AG10803 (cell line): Measurements from ENCODE around the gene HMX1.

Experiments used
- DNase-seq: peaks from one replicate; pipeline ENCODE4 v3.0.0; 2010; ENCODE audit warnings: low read depth
- H3K4me3 ChIP-seq: 2 replicates; pipeline ENCODE4 v1.5.1; 2011; ENCODE audit warnings: mild to moderate bottlenecking, low read length, control low read depth
- TF ChIP-seq, protein P1 (sequence below): conservative IDR thresholded peaks from 2 replicates; pipeline ENCODE4 v1.5.1; 2011; ENCODE audit warnings: mild to moderate bottlenecking, low read length, control low read depth, inconsistent platforms

Gene HMX1

GRCh38 chr4:8858701-8859210 is 12.9 kb downstream of the HMX1 start:
- TF ChIP-seq, protein P1, sequence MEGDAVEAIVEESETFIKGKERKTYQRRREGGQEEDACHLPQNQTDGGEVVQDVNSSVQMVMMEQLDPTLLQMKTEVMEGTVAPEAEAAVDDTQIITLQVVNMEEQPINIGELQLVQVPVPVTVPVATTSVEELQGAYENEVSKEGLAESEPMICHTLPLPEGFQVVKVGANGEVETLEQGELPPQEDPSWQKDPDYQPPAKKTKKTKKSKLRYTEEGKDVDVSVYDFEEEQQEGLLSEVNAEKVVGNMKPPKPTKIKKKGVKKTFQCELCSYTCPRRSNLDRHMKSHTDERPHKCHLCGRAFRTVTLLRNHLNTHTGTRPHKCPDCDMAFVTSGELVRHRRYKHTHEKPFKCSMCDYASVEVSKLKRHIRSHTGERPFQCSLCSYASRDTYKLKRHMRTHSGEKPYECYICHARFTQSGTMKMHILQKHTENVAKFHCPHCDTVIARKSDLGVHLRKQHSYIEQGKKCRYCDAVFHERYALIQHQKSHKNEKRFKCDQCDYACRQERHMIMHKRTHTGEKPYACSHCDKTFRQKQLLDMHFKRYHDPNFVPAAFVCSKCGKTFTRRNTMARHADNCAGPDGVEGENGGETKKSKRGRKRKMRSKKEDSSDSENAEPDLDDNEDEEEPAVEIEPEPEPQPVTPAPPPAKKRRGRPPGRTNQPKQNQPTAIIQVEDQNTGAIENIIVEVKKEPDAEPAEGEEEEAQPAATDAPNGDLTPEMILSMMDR = no peak
- no peak for DNase-seq
- no peak overlapping the region for H3K4me3 ChIP-seq

DNA sequence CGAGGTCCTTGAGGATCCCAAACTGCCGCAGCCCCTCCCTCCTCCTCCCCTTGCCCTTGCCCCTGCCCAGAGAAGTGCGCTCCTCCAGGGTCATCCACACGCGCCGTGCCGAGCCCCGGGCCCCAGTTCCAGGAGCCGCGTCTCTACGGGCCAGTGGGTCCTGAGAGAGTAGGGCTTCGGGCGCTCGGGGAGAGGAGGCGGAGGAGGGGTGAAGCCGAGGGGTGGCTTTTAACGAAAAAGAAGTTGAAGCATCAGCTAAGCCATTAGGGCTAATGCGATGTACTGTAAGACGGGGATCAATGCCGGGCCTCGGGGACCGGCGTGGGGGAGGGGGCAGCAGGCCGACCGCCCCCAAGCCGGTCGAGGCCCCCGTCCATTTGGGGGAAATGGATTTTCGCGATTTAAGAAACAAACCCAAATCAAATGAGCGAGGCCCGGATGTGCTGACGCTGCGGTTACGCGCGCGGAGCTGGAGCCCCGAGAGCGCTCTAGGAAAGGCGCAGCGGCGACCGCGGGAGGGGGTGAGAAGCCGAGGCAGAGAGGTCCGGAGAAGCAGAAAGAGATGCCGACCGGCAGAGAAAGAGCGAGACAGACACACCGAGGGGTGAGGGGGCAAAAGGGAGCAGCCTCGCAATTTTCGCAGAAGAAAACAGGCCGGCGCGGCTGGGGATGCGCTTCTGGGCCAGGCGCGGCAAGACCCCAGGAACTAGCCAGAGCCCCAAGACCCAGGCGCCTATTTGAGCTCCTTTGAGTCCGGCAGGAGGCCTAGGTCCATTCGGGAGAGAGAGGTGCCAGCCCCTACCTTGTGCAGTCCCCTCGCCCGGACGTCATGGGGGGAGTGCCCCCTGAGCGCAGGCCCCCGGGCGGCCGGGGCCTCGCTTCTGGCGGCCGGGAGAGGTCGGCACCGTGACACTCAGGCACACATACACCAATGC is 13.6 kb downstream of the HMX1 start:
- TF ChIP-seq, protein P1 = no peak
- no peak overlapping the region for H3K4me3 ChIP-seq
- no peak for DNase-seq

GRCh38 chr4:8856835-8857621 is 14.6 kb downstream of the HMX1 start:
- TF ChIP-seq, protein P1 = no peak
- H3K4me3 ChIP-seq = no peak overlapping the region
- no peak for DNase-seq

DNA sequence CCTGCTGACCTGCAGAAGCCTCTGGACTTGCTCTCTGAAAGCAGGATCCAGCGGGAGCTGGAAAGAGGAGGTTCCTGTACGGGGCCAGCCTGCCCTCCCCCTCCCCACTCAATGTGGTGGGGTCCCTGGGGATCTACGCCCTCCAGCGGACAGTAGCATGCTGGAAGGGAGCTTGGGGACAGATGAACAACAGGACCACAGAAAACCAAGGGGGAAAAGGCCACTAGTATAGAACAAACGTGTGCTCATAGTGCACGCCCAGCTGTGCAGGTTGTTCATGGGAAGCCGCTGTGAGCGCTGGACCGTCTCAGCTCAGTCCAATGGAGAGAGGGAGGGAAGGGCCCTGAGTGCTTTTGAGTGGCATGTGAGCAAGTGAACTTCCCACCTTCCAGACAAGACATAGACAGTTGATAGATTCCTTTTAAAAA is 15.8 kb downstream of the HMX1 start:
- no peak for DNase-seq
- no peak overlapping the region for H3K4me3 ChIP-seq
- TF ChIP-seq, protein P1 = no peak

GRCh38 chr4:8854931-8855330 is 16.7 kb downstream of the HMX1 start:
- H3K4me3 ChIP-seq = no peak overlapping the region
- peak; percentile 27 for DNase-seq
- TF ChIP-seq, protein P1 = no peak

DNA sequence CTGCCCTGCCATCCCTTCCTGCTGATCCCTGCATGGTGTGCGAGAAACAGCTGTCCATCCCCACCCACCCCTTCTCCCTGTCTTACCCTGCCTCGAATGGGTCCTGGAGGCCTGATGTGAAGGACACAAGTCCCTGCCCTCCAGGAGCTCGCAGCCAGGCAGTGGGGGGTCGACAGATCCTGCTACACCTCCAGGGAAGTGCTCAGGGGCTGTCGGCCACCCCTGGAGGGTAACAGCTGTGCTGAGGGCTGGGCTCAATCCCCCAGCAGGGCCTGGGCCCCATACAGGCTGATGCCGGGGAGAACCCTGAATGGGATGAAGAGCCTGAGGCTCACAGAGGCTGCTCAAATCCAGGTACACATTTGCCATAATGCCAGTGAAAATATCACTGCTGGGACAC is 17.6 kb downstream of the HMX1 start:
- TF ChIP-seq, protein P1 = no peak
- H3K4me3 ChIP-seq = no peak overlapping the region
- no peak for DNase-seq
